Measurements from ENCODE around the gene ANTXR1. TPM values are rescaled to one million over a fixed set of nuclear protein-coding genes. Genes with fewer than 3 reads are reported as not detected.

Gene ANTXR1
- total and polyA plus RNA-seq, 2 of the 8 experiments (the other 6 are each of a cell fraction or from before 2014, with no cell fraction given), result 15.8 to 44.3 TPM

GRCh38 chr2:69238449-69239031 is 225.6 kb downstream of the ANTXR1 start:
- H3K4me3 ChIP-seq (ENCODE audit: extremely low read depth in 1 of 4, insufficient read depth in 2 of 4, low read depth in 3 of 4, low read length in 4 of 4), result no peak overlapping the region
- DNase-seq (ENCODE audit: low read depth in 1 of 2, low spot score in 2 of 2), result no peak
- H3K56ac ChIP-seq (replicated peaks; ENCODE audit: insufficient read length, low read depth, low read length), result no peak overlapping the region
- no peak overlapping the region for H3K27ac ChIP-seq (ENCODE audit: low read depth, low read length)
- no peaks in the 10 kb centered on the region for H3K79me2 ChIP-seq (ENCODE audit: control insufficient read depth in 1 of 2, insufficient read depth in 2 of 2, low read length in 2 of 2)
- no peak overlapping the region for H3K18ac ChIP-seq (ENCODE audit: extremely low read depth, low read length)
- H2BK15ac ChIP-seq (ENCODE audit: low read length), result no peak overlapping the region
- no peak overlapping the region for H4K8ac ChIP-seq (ENCODE audit: extremely low read depth, insufficient read depth, low read length)
- no peak overlapping the region for H2BK20ac ChIP-seq (ENCODE audit: low read length)
- POLR2A ChIA-PET (ENCODE audit: partially characterized antibody), result no interaction called here
- H2AFZ ChIP-seq (ENCODE audit: low read length), result no peak overlapping the region
- no peak for FAIRE-seq
- H2AK5ac ChIP-seq (ENCODE audit: low read depth, low read length), result no peak overlapping the region
- H3K79me1 ChIP-seq (ENCODE audit: low read depth, low read length), result no peaks in the 10 kb centered on the region
- no peaks in the 10 kb centered on the region for H3K9me3 ChIP-seq (ENCODE audit: insufficient read depth in 2 of 2, low read depth in 1 of 2, low read length in 1 of 2)
- H4K5ac ChIP-seq (ENCODE audit: insufficient read length, low read depth, low read length), result no peak overlapping the region
- no peaks in the 10 kb centered on the region for H3K27me3 ChIP-seq (replicated peaks in 1 of 4; ENCODE audit: control insufficient read depth in 3 of 4, extremely low read depth in 1 of 4, insufficient read depth in 3 of 4, low read length in 3 of 4)
- H3K14ac ChIP-seq (ENCODE audit: insufficient read length), result no peak overlapping the region
- no peak overlapping the region for H3K4ac ChIP-seq (replicated peaks; ENCODE audit: insufficient read length, low read depth, low read length)
- no peak overlapping the region for H2BK120ac ChIP-seq (replicated peaks; ENCODE audit: low read depth, low read length)
- peaks cover 0 to 2% (median 0%) of the 10 kb centered on the region in 4 experiments; a peak in 2 of 7 replicates for H3K4me1 ChIP-seq (replicated peaks in 1 of 4; ENCODE audit: control insufficient read depth in 3 of 4, insufficient read depth in 4 of 4, low read length in 3 of 4)
- no peak overlapping the region for H2BK5ac ChIP-seq (ENCODE audit: low read depth, low read length)
- no peak overlapping the region for H3K9ac ChIP-seq (replicated peaks in 1 of 4; ENCODE audit: extremely low read depth in 1 of 4, low read depth in 3 of 4, low read length in 3 of 4)
- H3K23ac ChIP-seq (ENCODE audit: insufficient read length), result no peak overlapping the region
- WGBS, 2 experiments (ENCODE audit: extremely low coverage in 1 of 2, insufficient coverage in 1 of 2, insufficient read length in 1 of 2, insufficient replicate concordance in 2 of 2, low coverage in 1 of 2, low lambda C conversion rate in 2 of 2, missing lambda C conversion rate in 1 of 2), result 95% methylated on average over 6 of the region's 6 CpGs; no CpG with 5 or more reads in 1 of the 2 experiments
- no peaks in the 10 kb centered on the region for H3K36me3 ChIP-seq (ENCODE audit: control insufficient read depth in 2 of 4, insufficient read depth in 4 of 4, low read length in 3 of 4)
- H2BK12ac ChIP-seq (ENCODE audit: low read depth, low read length), result no peak overlapping the region
- H4K20me1 ChIP-seq (replicated peaks in 1 of 2; ENCODE audit: control insufficient read depth in 1 of 2, insufficient read depth in 2 of 2, low read length in 2 of 2), result peaks cover 0 to 1% of the 10 kb centered on the region in 2 experiments
- CTCF ChIA-PET (ENCODE audit: partially characterized antibody), result interaction anchor here (0.9 kb wide), 1 partner anchor 19 kb away, joined by 3 read pairs; no protein-coding TSS in a partner anchor
- no peak overlapping the region for H4K91ac ChIP-seq (replicated peaks; ENCODE audit: insufficient read length, low read length)
- no peak overlapping the region for H3K4me2 ChIP-seq (ENCODE audit: insufficient read depth in 1 of 2, low read depth in 2 of 2, low read length in 2 of 2)
- no peaks in the 10 kb centered on the region for H3K23me2 ChIP-seq (ENCODE audit: low read depth, low read length)
- TF ChIP-seq ATF2 (IDR thresholded peaks at IDR 0.05; ENCODE audit: low read length) (no peak), RFX5 (IDR thresholded peaks at IDR 0.05; ENCODE audit: borderline replicate concordance, low read depth, low read length) (no peak), KDM4A (IDR thresholded peaks at IDR 0.05; ENCODE audit: low read depth, low read length, severe bottlenecking) (no peak), RNF2 (IDR thresholded peaks at IDR 0.05; ENCODE audit: borderline replicate concordance, low read depth, low read length, missing control alignments, poor library complexity, severe bottlenecking) (no peak), TAF7 (optimal IDR thresholded peaks at IDR 0.05; ENCODE audit: borderline replicate concordance, low read depth, low read length) (no peak), MAFK (IDR thresholded peaks at IDR 0.05; ENCODE audit: low read depth, low read length) (no peak), SP2 (IDR thresholded peaks at IDR 0.05; ENCODE audit: low read length) (no peak), SRF (IDR thresholded peaks at IDR 0.05; ENCODE audit: low read depth, low read length) (no peak), BCL11A (IDR thresholded peaks at IDR 0.05; ENCODE audit: low read depth in 2 of 2, low read length in 2 of 2) (no peak), PHF8 (conservative IDR thresholded peaks at IDR 0.05; ENCODE audit: low read depth, low read length) (no peak), GABPA (IDR thresholded peaks at IDR 0.05; ENCODE audit: borderline replicate concordance, insufficient read depth, low read length) (no peak)

All from H1 (cell line).